Right lobe of liver (tissue), 6 donors: ENCODE results near the gene PRKAR1B. TPM values are rescaled to one million over a fixed set of nuclear protein-coding genes. Genes with fewer than 3 reads are reported as not detected.
"Not testable (repeated sequence)": the region's sequence is repeated elsewhere in the genome, so short reads cannot be mapped to it uniquely, and the experiment has no call there.

Experiments used
- ATAC-seq, 4 donors: fragments of 200-7000 bp; cut with Tn5 transposase; one replicate each; pipeline ENCODE4 v1.9.1; 2020; ENCODE audit warnings: mild to moderate bottlenecking in 4 of 4, moderate library complexity in 4 of 4
- DNase-seq, 3 donors: peaks; one replicate each; pipeline ENCODE4 v3.0.0-alpha.2; 2020
- H3K27ac ChIP-seq, 3 donors: fragments of 200-600 bp; one replicate each; pipeline ENCODE4 v1.8.0; 2022
- H3K27me3 ChIP-seq, 2 donors: fragments of 200-600 bp; one replicate each; pipeline ENCODE4 v1.8.0; 2022
- H3K36me3 ChIP-seq, 4 donors: fragments of 200-600 bp; sonication (generic) in 1 of 4; one replicate each; pipeline versions ENCODE4 v1.5.1 to v1.8.0; 2017 to 2022; ENCODE audit warnings: control low read depth in 1 of 4
- H3K4me1 ChIP-seq, 4 donors: fragments of 200-600 bp; sonication (generic) in 1 of 4; one replicate each; pipeline versions ENCODE4 v1.5.1 to v1.8.0; 2017 to 2022; ENCODE audit warnings: control low read depth in 1 of 4
- H3K4me3 ChIP-seq, 3 donors: fragments of 200-600 bp; one replicate each; pipeline ENCODE4 v1.8.0; 2022
- H3K9me3 ChIP-seq, 4 donors: fragments of 200-600 bp; sonication (generic) in 1 of 4; one replicate each; pipeline versions ENCODE4 v1.5.1 to v1.8.0; 2017 to 2022; ENCODE audit warnings: control low read depth in 1 of 4
- CTCF ChIP-seq, 4 donors: fragments of 200-600 bp in 3 of 4; fragments of 450-650 bp in 1 of 4; IDR thresholded peaks; one replicate each; pipeline versions ENCODE4 v1.5.1 to v1.8.0; 2016 to 2022; ENCODE audit warnings: antibody characterized with exemption in 4 of 4, mild to moderate bottlenecking in 2 of 4
- POLR2A ChIP-seq: fragments of 450-650 bp; IDR thresholded peaks from one replicate; pipeline ENCODE4 v1.6.1; 2017; ENCODE audit warnings: antibody characterized with exemption, mild to moderate bottlenecking
- WGBS: methylation state at CpG from one replicate; pipeline ENCODE4 v1.1.6; 2018; ENCODE audit warnings: low coverage, low lambda C conversion rate; ENCODE audit not compliant: insufficient coverage; ENCODE audit errors: missing lambda C conversion rate; 5-methylcytosine and 5-hydroxymethylcytosine counted together
- intact Hi-C, 2 donors: fragments of 100-400 bp; cut with DNase I; formaldehyde crosslinking; loops; one replicate each; pipeline versions ENCODE4 v1.11.2 to v1.14.1; 2022
- total RNA-seq, 6 experiments: library from RNA; depleted of rRNA in 2 of 6; stranded (reverse); fragments of >200 nt in 2 of 6; fragmentation: NEBNext Ultra II Directional in 3 of 6; extraction: Animal tissue kit (Norgen Biotek cat#: 25700) in 3 of 6; gene quantifications; one replicate each; pipeline versions ENCODE4 v1.1.0 to v1.2.4, GENCODE V29; 2016 to 2023
- donor health status: DM: no; HTN: yes; CAD: no.
- donor health status: DM: no; HTN: no; CAD: no.
- donor health status: DM: no; HTN: no; CAD: no.
- donor health status: DM: no; HTN: yes; CAD: no.
- donor health status: DM: no; HTN: yes; CAD: no.

PRKAR1B gene
- total RNA-seq, 6 experiments from 2014 or later, result 4.7 to 20.8 (median 11.3) TPM

GRCh38 chr7:744854-745430 lies 17.9 kb upstream of the PRKAR1B start:
- H3K36me3 ChIP-seq, result no peaks in the 10 kb centered on the region
- H3K9me3 ChIP-seq, result no peaks in the 10 kb centered on the region
- H3K4me3 ChIP-seq, result no peak overlapping the region
- intact Hi-C loops, result no loop called here
- TF ChIP-seq POLR2A, result no peak
- TF ChIP-seq CTCF (IDR thresholded peaks at IDR 0.05), result no peak
- no peak for ATAC-seq
- WGBS, result 100% methylated on average over 1 of the region's 20 CpGs
- no peaks in the 10 kb centered on the region for H3K27me3 ChIP-seq
- no peak for DNase-seq
- no peaks in the 10 kb centered on the region for H3K4me1 ChIP-seq
- no peak overlapping the region for H3K27ac ChIP-seq

GRCh38 chr7:744128-744520 lies 17.0 kb upstream of the PRKAR1B start:
- WGBS, result 94% methylated on average over 5 of the region's 5 CpGs
- H3K9me3 ChIP-seq, H3K4me3 ChIP-seq, ATAC-seq, DNase-seq, intact Hi-C loops, H3K27ac ChIP-seq, H3K36me3 ChIP-seq, H3K27me3 ChIP-seq, H3K4me1 ChIP-seq: not testable (repeated sequence)

- H3K4me3 ChIP-seq, H3K9me3 ChIP-seq, H3K4me1 ChIP-seq, intact Hi-C loops, H3K36me3 ChIP-seq, H3K27me3 ChIP-seq, H3K27ac ChIP-seq: not testable (repeated sequence)
- ATAC-seq, result peak in 1 of 4 donors; percentile 65
- peak in 1 of 3 donors; percentile 27 for DNase-seq
- 76% methylated on average over 14 of the region's 14 CpGs for WGBS
Observed at GRCh38 chr7:743341-744127, 16.5 kb upstream of the PRKAR1B start.

- no peak for ATAC-seq
- WGBS, result 77% methylated on average over 6 of the region's 8 CpGs
Observed at GRCh38 chr7:742791-743190, 15.7 kb upstream of the PRKAR1B start.

GRCh38 chr7:741850-742249 lies 14.8 kb upstream of the PRKAR1B start:
- intact Hi-C loops, result no loop called here

More at GRCh38 chr7:742791-743190, 15.7 kb upstream of the PRKAR1B start:
- TF ChIP-seq POLR2A (no peak), CTCF (IDR thresholded peaks at IDR 0.05) (no peak)
- H3K4me3 ChIP-seq, result no peak overlapping the region
- H3K9me3 ChIP-seq, result no peaks in the 10 kb centered on the region
- H3K4me1 ChIP-seq, result no peaks in the 10 kb centered on the region
- H3K36me3 ChIP-seq, result no peaks in the 10 kb centered on the region
- DNase-seq, result peak in 1 of 3 donors; percentile 26
- H3K27ac ChIP-seq, result no peak overlapping the region
- no peaks in the 10 kb centered on the region for H3K27me3 ChIP-seq
- intact Hi-C loops, result no loop called here

More at GRCh38 chr7:741850-742249, 14.8 kb upstream of the PRKAR1B start:
- WGBS, result 84% methylated on average over 8 of the region's 15 CpGs
- TF ChIP-seq POLR2A, result no peak
- TF ChIP-seq CTCF (IDR thresholded peaks at IDR 0.05), result no peak
- no peak for DNase-seq
- Histone ChIP-seq H3K27me3 (no peaks in the 10 kb centered on the region), H3K27ac (no peak overlapping the region), H3K9me3 (no peaks in the 10 kb centered on the region), H3K4me1 (no peaks in the 10 kb centered on the region), H3K36me3 (no peaks in the 10 kb centered on the region), H3K4me3 (no peak overlapping the region)
- ATAC-seq, result no peak
